GOT3 (cell line): ENCODE data around the gene PAQR4.
A peak's percentile ranks its signal among the peaks of the same experiment; 100 is the strongest.
"Not testable (repeated sequence)": the region's sequence is repeated elsewhere in the genome, so short reads cannot be mapped to it uniquely, and the experiment has no call there.

ENCODE experiments used
- DNase-seq: peaks from one replicate; lab custom pipeline; 2025; ENCODE audit warnings: mixed read lengths; lab: John Stamatoyannopoulos, UW

The PAQR4 gene

GRCh38 chr16:2968738-2969544 lies at the start of gene PAQR4:
TSS of gene PAQR4 (plus strand) at chr16:2969348. CDS start at chr16:2969675, 327 bp downstream.
- DNase-seq, result peak; percentile 67

- no peak for DNase-seq
Observed at GRCh38 chr16:2919511-2920255, 49.5 kb upstream of the PAQR4 start.

- DNase-seq, result no peak
Observed at GRCh38 chr16:2923481-2923880, 45.7 kb upstream of the PAQR4 start.

- no peak for DNase-seq
Observed at GRCh38 chr16:2924901-2925755, 44.0 kb upstream of the PAQR4 start.

- DNase-seq, result no peak
Observed at GRCh38 chr16:2925951-2926649, 43.0 kb upstream of the PAQR4 start.

- no peak for DNase-seq
Observed at GRCh38 chr16:2926650-2926999, 42.5 kb upstream of the PAQR4 start.

GRCh38 chr16:2927010-2927646 lies 42.0 kb upstream of the PAQR4 start:
- DNase-seq, result peak; percentile 68

GRCh38 chr16:2928151-2928550 lies 41.0 kb upstream of the PAQR4 start:
- DNase-seq, result not testable (repeated sequence)

- DNase-seq, result no peak
Observed at GRCh38 chr16:2928796-2929195, 40.4 kb upstream of the PAQR4 start.

GRCh38 chr16:2929693-2930092 lies 39.5 kb upstream of the PAQR4 start:
- no peak for DNase-seq

GRCh38 chr16:2930236-2930635 lies 38.9 kb upstream of the PAQR4 start:
- no peak for DNase-seq

GRCh38 chr16:2931231-2931914 lies 37.8 kb upstream of the PAQR4 start:
- DNase-seq, result not testable (repeated sequence)

GRCh38 chr16:2933136-2933535 lies 36.0 kb upstream of the PAQR4 start:
- no peak for DNase-seq

- DNase-seq, result no peak
Observed at GRCh38 chr16:2933701-2934100, 35.4 kb upstream of the PAQR4 start.

- DNase-seq, result no peak
Observed at GRCh38 chr16:2934450-2934849, 34.7 kb upstream of the PAQR4 start.

- no peak for DNase-seq
Observed at GRCh38 chr16:2936436-2937011, 32.6 kb upstream of the PAQR4 start.

GRCh38 chr16:2937170-2937569 lies 32.0 kb upstream of the PAQR4 start:
- no peak for DNase-seq

GRCh38 chr16:2938206-2938605 lies 30.9 kb upstream of the PAQR4 start:
- DNase-seq, result no peak

- DNase-seq, result no peak
Observed at GRCh38 chr16:2939968-2940367, 29.2 kb upstream of the PAQR4 start.

- no peak for DNase-seq
Observed at GRCh38 chr16:2942045-2942444, 27.1 kb upstream of the PAQR4 start.
